Liver (tissue), 9 donors: ENCODE measurements around the gene ASIC4. TPM values are rescaled to one million over a fixed set of nuclear protein-coding genes. Genes with fewer than 3 reads are reported as not detected.

Experiments used
- DNase-seq: peaks from one replicate; pipeline ENCODE4 v3.0.0-alpha.2; 2017; ENCODE audit warnings: low spot score
- H3K27ac ChIP-seq, 2 donors: one replicate each; pipeline ENCODE4 v1.7.0; 2013; ENCODE audit warnings: inconsistent platforms in 2 of 2, low read length in 2 of 2, control low read depth in 1 of 2, low read depth in 1 of 2, mild to moderate bottlenecking in 1 of 2
- H3K27me3 ChIP-seq, 4 donors: one replicate each; pipeline versions ENCODE4 v1.6.1 to v1.7.0; 2013; ENCODE audit warnings: low read length in 3 of 4, inconsistent platforms in 1 of 4, mild to moderate bottlenecking in 1 of 4, moderate library complexity in 1 of 4; ENCODE audit not compliant: control insufficient read depth in 4 of 4, insufficient read depth in 4 of 4
- H3K36me3 ChIP-seq, 4 donors: one replicate each; pipeline versions ENCODE4 v1.6.1 to v1.7.0; 2013; ENCODE audit warnings: low read length in 3 of 4, mild to moderate bottlenecking in 3 of 4, low read depth in 1 of 4, moderate library complexity in 1 of 4; ENCODE audit not compliant: control insufficient read depth in 4 of 4, insufficient read depth in 3 of 4
- H3K4me1 ChIP-seq, 4 donors: one replicate each; pipeline versions ENCODE4 v1.6.1 to v1.7.0; 2013; ENCODE audit warnings: low read length in 3 of 4, mild to moderate bottlenecking in 3 of 4, moderate library complexity in 1 of 4; ENCODE audit not compliant: control insufficient read depth in 4 of 4, insufficient read depth in 4 of 4
- H3K4me3 ChIP-seq, 3 donors: one replicate each; pipeline versions ENCODE4 v1.6.1 to v1.7.0; 2013; ENCODE audit warnings: low read length in 3 of 3, control low read depth in 1 of 3, low read depth in 1 of 3, mild to moderate bottlenecking in 1 of 3
- H3K9ac ChIP-seq, 2 donors: one replicate each; pipeline ENCODE4 v1.7.0; 2013; ENCODE audit warnings: low read length in 2 of 2, mild to moderate bottlenecking in 2 of 2, moderate library complexity in 2 of 2, control low read depth in 1 of 2, low read depth in 1 of 2
- H3K9me3 ChIP-seq, 4 donors: one replicate each; pipeline versions ENCODE4 v1.6.1 to v1.7.0; 2013; ENCODE audit warnings: low read length in 3 of 4; ENCODE audit not compliant: control insufficient read depth in 4 of 4
- CTCF ChIP-seq: fragments of 150-350 bp; IDR thresholded peaks from 2 replicates; pipeline ENCODE4 v1.5.1; 2017; ENCODE audit warnings: improper control_type of control experiment, low read depth, low read length; ENCODE audit not compliant: missing input control
- FOXA2 ChIP-seq: IDR thresholded peaks from 2 replicates; pipeline ENCODE4 v1.6.1; 2016; ENCODE audit warnings: antibody characterized with exemption
- HNF4A ChIP-seq, 2 donors: conservative IDR thresholded peaks; 2 replicates each; pipeline ENCODE4 v1.6.1; 2016; ENCODE audit warnings: antibody characterized with exemption in 2 of 2, mild to moderate bottlenecking in 2 of 2
- HNF4G ChIP-seq: IDR thresholded peaks from 2 replicates; pipeline ENCODE4 v1.6.1; 2016; ENCODE audit warnings: antibody characterized with exemption
- JUND ChIP-seq, 2 donors: IDR thresholded peaks; 2 replicates each; pipeline ENCODE4 v1.6.1; 2016; ENCODE audit warnings: antibody characterized with exemption in 2 of 2
- MAX ChIP-seq: IDR thresholded peaks from 2 replicates; pipeline ENCODE4 v1.6.1; 2016; ENCODE audit warnings: antibody characterized with exemption
- NR2F2 ChIP-seq: IDR thresholded peaks from 2 replicates; pipeline ENCODE4 v1.6.1; 2016; ENCODE audit warnings: antibody characterized with exemption
- RAD21 ChIP-seq, 2 donors: IDR thresholded peaks; 2 replicates each; pipeline ENCODE4 v1.6.1; 2016; ENCODE audit warnings: antibody characterized with exemption in 2 of 2, mild to moderate bottlenecking in 2 of 2
- REST ChIP-seq: IDR thresholded peaks from 2 replicates; pipeline ENCODE4 v1.6.1; 2016; ENCODE audit warnings: antibody characterized with exemption, mild to moderate bottlenecking
- RXRA ChIP-seq, 2 donors: IDR thresholded peaks; 2 replicates each; pipeline ENCODE4 v1.6.1; 2017 to 2018; ENCODE audit warnings: antibody characterized with exemption in 2 of 2, mild to moderate bottlenecking in 1 of 2
- SP1 ChIP-seq: IDR thresholded peaks from 2 replicates; pipeline ENCODE4 v1.6.1; 2018; ENCODE audit warnings: antibody characterized with exemption, mild to moderate bottlenecking
- TAF1 ChIP-seq: conservative IDR thresholded peaks from 2 replicates; pipeline ENCODE4 v1.6.1; 2016; ENCODE audit warnings: antibody characterized with exemption, mild to moderate bottlenecking
- YY1 ChIP-seq: IDR thresholded peaks from 2 replicates; pipeline ENCODE4 v1.6.1; 2016; ENCODE audit warnings: antibody characterized with exemption, mild to moderate bottlenecking
- ZBTB33 ChIP-seq: IDR thresholded peaks from 2 replicates; pipeline ENCODE4 v1.6.1; 2016; ENCODE audit warnings: antibody characterized with exemption
- WGBS: extraction: QIAGEN DNeasy Blood & Tissue Kit; methylation state at CpG from one replicate; pipeline ENCODE4 v1.1.7; 2013; 5-methylcytosine and 5-hydroxymethylcytosine counted together
- polyA plus RNA-seq, 2 donors: library from polyadenylated mRNA; stranded (reverse) in 1 of 2; unstranded in 1 of 2; fragments of 200-250 nt in 1 of 2; fragments of >200 nt in 1 of 2; fragmentation: Nextera tagmentation in 1 of 2; extraction: Ambion mirVana in 1 of 2; gene quantifications; one replicate each; pipeline versions ENCODE4 v1.2.1 to v1.2.3, GENCODE V29; 2013 to 2015
- total RNA-seq, 2 donors: library from RNA; depleted of rRNA; stranded (reverse); fragments of >200 nt; gene quantifications; one replicate each; pipeline ENCODE4 v1.2.3, GENCODE V29; 2014
- donor health status: healthy.
- donor health status: healthy.
- donor health status: healthy.
- donor health status: healthy.
- donor health status: healthy.

ASIC4 gene
- total and polyA plus RNA-seq, 4 donors, result 0.08 to 1.5 TPM; not detected in 2

GRCh38 chr2:219522111-219523030 lies 8.1 kb downstream of the ASIC4 start (continued):
- no peak for TF ChIP-seq REST
- TF ChIP-seq CTCF, result no peak

GRCh38 chr2:219523031-219523671 lies 8.9 kb downstream of the ASIC4 start:
- TF ChIP-seq CTCF, result no peak
- TF ChIP-seq FOXA2, result no peak
- no peak for TF ChIP-seq RXRA (IDR thresholded peaks at IDR 0.05)
- no peak for TF ChIP-seq NR2F2
- TF ChIP-seq RAD21 (IDR thresholded peaks at IDR 0.05), result no peak
- TF ChIP-seq SP1, result no peak
- no peak for TF ChIP-seq HNF4G
- no peak for TF ChIP-seq REST
- TF ChIP-seq YY1, result no peak
- no peak for TF ChIP-seq HNF4A (conservative IDR thresholded peaks at IDR 0.05)
- TF ChIP-seq TAF1, result no peak
- TF ChIP-seq MAX, result no peak
- no peak for TF ChIP-seq JUND (IDR thresholded peaks at IDR 0.05)
- no peak for TF ChIP-seq ZBTB33
- Histone ChIP-seq H3K36me3 (no peaks in the 10 kb centered on the region), H3K9ac (no peak overlapping the region), H3K9me3 (no peaks in the 10 kb centered on the region), H3K27ac (no peak overlapping the region), H3K4me3 (no peak overlapping the region), H3K4me1 (no peaks in the 10 kb centered on the region), H3K27me3 (peaks cover 0 to 10% (median 9%) of the 10 kb centered on the region in 4 donors)
- DNase-seq, result no peak
- 15% methylated on average over 24 of the region's 24 CpGs for WGBS
